GM19467 (cell line): ENCODE results near the gene LMNA.
"Not testable (repeated sequence)": the region's sequence is repeated elsewhere in the genome, so short reads cannot be mapped to it uniquely, and the experiment has no call there.

Experiments
- ATAC-seq: cut with Tn5 transposase; IDR thresholded peaks from one replicate; pipeline ENCODE4 v1.9.1; 2021; ENCODE audit warnings: mild to moderate bottlenecking, moderate library complexity; ENCODE audit not compliant: unreplicated experiment

Gene LMNA

GRCh38 chr1:156114101-156114918, at the start of gene LMNA:
Gene LMNA (plus strand): TSS chr1:156114711. CDS start chr1:156114919, 208 bp downstream.
- ATAC-seq: peak; percentile 61

DNA sequence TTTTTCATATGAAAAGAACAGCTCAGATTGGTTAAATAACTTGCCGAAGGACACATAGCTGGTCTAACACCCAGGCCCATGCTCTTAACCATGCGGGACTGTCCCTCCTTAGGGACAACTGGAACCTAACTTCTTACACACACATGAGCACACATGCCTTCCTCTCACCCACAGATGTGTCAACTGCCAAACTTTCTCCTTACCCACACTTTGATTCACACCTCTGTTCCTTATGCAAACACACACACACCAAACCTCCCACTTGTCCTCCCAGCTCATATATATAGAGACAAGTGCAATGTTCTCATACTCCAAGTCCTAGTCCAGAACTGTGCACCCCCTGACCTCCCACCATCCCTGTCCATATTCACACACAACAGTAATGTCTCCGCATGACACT, 49.3 kb upstream of the LMNA start:
- ATAC-seq: no peak

DNA sequence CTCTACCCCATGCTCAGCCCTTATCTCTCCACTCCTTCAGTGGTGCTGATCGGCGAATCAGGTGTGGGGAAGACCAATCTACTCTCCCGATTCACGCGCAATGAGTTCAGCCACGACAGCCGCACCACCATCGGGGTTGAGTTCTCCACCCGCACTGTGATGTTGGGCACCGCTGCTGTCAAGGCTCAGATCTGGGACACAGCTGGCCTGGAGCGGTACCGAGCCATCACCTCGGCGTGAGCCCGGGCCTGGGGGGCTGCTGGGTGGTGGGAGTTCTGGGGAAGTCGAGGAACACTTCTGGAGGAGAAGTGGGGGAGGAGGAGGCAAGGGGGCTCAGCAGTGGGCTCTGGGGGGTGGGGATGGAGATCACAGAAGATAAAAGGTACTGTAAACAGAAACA, 48.6 kb upstream of the LMNA start:
- no peak for ATAC-seq

GRCh38 chr1:156067262-156067661, 47.2 kb upstream of the LMNA start:
- ATAC-seq: no peak

- ATAC-seq: no peak
These were observed 44.7 kb upstream of the LMNA start for GRCh38 chr1:156069490-156070455.

- no peak for ATAC-seq
These were observed 44.0 kb upstream of the LMNA start for GRCh38 chr1:156070548-156070947.

DNA sequence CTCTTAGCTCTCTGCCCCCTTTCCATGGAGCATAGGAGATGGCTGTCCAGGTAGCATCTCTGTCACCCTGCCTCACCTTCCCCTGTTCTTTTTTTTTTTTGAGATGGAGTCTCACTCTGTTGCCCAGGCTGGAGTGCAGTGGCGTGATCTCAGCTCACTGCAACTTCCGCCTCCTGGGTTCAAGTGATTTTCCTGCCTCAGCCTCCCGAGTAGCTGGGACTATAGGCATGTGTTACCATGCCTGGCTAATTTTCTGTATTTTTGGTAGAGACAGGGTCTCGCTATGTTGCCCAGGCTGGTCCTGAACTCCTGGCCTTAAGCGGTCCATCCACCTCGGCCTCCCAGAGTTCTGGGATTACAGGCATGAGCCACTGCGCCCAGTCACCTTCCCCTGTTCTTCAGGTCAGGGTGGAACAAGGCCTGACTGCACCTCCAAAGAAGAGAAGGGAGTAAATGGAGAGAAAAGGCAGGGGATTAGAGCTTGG, 43.1 kb upstream of the LMNA start:
- ATAC-seq: not testable (repeated sequence)

GRCh38 chr1:156072251-156072650, 42.3 kb upstream of the LMNA start:
- ATAC-seq: no peak

DNA sequence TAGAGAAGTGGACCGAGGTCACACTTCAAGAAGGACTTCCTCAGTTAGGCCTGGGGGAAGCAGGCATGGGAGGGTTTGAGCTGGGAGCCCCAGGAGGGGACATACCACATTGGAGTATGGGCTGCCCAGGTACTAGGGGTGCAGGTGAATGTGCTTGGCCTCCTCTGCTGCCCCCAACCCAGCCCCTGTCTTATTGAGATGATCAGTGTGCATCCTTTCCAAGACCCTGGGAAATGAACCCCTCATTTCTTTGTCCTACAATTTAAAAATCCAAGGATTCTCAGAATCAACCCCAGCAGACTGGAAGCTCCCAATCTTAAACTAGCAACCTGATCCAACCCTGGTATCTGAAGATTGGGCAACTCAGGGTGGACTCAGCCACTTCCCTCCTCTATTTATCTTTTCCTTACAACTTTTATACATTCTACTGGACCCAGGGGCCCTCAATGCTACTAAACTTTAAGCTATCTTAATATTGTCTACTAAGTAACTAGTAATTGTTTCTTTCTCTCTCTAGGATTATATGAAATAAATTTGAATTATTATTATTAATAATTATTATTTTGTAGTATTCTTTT, 41.3 kb upstream of the LMNA start:
- no peak for ATAC-seq

- ATAC-seq: no peak
These were observed 40.8 kb upstream of the LMNA start for GRCh38 chr1:156073740-156074139.

DNA sequence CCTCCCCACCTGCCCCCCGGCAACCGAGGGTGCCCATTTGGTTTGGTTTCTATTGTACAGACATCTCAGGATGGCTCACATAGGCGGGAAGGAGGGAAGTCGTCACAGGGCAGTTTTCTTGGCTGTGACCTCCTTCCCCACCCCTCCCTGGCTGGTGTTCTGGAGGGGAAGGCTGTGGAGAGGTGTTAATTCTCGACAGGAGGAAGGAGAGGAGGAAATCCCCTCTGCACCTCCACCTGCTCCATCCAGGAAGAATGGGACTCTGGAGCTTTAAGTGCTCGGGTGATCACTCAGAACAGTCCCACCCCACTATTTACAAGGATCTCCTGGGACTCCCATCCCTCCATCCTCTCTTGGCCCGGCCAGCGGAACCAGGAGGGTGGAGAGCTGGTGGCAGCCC, 39.9 kb upstream of the LMNA start:
- ATAC-seq: no peak

DNA sequence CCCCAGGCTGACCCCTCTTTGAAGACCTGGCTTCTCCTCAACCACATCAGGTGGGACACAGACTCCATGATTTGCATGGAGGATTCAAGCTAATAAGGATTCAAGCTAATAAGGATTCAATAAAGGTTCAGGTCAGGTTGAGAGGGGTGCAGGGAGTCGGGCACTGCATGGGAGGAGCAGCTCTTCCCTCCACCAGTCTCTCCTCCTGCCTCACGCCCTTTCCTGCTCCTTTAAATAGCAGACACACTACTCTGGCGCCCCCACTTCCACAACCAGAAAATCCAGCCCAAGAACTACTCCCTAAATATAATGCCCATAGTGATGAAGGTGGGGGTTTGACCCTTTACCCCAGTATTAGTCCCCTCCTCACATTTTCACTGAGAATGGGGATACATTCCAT, 39.3 kb upstream of the LMNA start:
- no peak for ATAC-seq

GRCh38 chr1:156075775-156076204, 38.7 kb upstream of the LMNA start:
- ATAC-seq: no peak

DNA sequence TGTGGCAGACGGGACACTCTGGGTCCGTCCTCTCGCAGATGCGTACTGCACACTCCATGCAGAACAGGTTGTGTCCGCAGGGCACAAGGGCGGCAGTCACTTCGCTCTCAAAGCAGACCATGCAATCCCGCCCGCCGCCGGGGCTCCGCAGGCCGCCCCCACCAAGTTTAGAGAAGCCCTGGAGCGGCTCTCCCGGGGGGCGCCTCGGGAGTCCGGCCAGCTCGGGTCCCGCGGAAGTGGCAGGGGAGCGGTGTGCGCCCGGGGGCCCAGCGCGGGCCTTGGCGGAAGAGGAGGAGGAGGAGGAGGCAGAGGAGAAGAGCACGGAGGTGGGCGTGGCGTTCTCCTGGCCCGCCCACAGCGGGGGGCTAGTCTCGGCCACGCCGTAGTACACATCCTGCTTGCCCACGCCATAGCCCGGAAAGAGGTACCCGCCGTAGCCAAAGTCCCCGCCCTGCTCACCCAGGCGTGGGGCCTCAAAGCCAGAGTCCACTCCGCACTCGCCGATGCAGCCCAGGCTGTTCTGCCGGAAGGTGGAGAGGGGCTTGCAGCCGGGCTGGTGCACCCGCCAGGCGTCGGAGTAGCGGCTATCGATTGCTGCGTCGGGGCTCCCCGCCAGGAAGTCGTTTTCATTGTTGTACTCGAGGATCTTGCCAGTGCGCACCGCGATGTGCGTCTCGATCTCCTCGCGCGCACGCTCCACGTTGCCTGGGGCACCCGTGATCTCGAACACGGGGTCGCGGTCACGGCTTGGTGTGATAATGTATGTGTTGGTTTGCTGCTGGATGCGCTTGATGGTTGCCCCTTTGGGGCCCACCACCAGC, 37.7 kb upstream of the LMNA start:
- ATAC-seq: no peak

DNA sequence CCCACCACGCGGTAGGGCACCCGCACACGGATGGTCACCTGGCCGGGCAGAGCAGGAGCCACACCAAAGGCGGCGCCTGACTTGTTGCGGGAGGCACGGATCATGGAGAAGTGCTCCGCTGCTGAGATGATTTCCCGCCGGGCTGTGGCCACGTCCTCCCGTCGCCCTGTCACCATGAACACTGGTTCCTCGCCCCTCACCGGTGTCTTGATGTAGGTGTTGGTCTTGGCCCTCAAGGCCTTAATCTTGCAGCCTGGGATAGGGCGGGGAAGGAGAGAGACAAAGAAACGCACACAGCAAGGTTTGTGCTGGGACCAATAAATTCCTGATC, 37.1 kb upstream of the LMNA start:
- no peak for ATAC-seq

- ATAC-seq: no peak
These were observed 35.8 kb upstream of the LMNA start for GRCh38 chr1:156078728-156079127.

- no peak for ATAC-seq
These were observed 34.7 kb upstream of the LMNA start for GRCh38 chr1:156079762-156080161.

DNA sequence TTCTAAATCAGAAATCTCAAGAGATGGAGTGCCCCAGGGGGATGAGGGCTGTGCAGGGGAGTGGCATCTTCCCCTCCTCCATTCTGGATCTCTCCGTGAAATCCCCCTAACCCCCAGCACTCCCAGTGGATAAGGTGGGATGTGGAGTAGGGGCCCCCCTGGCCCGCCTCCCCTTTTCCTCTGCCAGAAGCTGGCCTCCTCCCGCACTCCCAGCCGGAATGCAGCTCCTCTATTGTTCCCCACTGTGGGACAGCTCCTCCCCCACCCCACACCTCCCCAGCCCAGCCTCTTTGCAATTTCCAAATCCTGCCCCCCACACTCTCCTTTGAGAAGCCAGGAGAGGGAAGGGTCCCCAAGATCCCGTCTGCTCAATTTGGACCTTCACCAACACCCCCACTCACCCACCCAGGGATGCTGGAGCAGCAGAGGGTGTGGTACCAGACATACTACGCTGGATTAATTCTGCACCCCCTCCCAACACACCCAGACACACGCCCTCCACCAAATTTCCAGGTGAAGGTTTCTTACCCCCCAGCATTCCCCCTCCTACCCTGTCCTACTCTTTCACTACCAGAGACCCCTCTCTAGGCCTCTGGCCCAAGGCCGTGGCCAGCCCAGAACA, 34.2 kb upstream of the LMNA start:
- ATAC-seq: no peak

DNA sequence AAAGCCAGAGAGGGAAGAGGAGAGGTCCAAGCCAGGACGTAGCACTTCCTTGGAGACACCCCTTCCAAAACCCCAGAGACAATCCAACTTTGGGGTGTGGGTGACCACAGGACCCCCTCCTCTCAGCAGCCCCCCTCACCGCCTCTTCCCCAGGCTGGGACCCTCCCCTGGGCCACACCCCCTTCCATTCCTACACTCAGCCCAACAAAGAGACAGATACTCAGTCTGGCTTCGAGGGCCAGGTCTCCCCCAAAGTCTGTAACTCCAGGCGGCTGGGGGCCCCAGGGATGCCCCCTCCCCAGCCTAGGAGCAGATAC, 33.7 kb upstream of the LMNA start:
- ATAC-seq: no peak

DNA sequence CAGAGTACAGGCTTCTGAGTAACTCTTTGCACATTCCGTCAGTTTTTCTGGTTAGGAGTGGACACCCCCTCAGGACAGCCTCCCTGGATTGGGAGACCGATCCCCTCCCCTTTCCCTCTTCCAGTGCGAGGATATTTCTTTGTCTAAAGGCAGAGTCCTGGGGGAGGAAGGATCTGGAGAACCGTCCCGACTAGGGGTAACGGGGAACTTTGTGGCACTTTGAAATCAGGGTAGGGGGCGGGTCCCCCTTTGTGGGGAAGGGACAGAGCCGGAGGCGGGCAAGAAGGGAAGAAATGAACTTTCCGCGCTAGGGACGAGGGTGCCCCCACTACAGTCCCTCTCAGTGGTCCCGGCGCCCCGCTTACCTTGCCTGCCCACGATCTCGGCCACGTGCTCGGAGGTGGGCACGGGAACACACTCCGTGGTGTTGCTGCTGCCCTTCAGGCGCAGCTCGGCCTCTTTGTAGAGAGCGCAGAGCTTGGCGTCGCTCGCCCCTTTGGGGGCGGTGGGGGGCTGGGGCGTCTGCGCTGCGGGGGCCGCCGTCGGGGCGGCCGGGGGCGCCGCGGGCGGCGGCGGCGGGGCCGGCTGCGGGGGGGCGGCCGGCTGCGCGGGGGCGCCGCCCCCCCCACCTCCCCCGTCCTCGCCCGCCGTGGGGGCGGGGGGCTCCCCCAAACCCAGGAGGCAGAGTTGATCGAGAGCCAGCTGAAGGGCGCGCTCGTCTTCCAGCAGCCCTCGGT, 33.2 kb upstream of the LMNA start:
- ATAC-seq: no peak
